ENCODE results near the gene RBPJ. TPM values are rescaled to one million over a fixed set of nuclear protein-coding genes. Genes with fewer than 3 reads are reported as not detected.

Gene RBPJ
- total and polyA plus RNA-seq, 2 experiments from 2014 or later = 73.7 to 74.5 TPM

GRCh38 chr4:26406346-26406975 lies 85.6 kb downstream of the RBPJ start:
- no peak overlapping the region for H2AFZ ChIP-seq
- no peaks in the 10 kb centered on the region for H3K9me2 ChIP-seq (replicated peaks; ENCODE audit: insufficient read depth)
- TF ChIP-seq EZH2 (IDR thresholded peaks at IDR 0.05; ENCODE audit: borderline replicate concordance) = no peak
- no peak for TF ChIP-seq EZH2phosphoT487 (IDR thresholded peaks at IDR 0.05; ENCODE audit: low read depth, severe bottlenecking, unreplicated experiment)
- H3K4me2 ChIP-seq = no peak overlapping the region
- no peaks in the 10 kb centered on the region for H3K27me3 ChIP-seq
- H3K36me3 ChIP-seq (replicated peaks; ENCODE audit: insufficient read depth, low read depth) = no peaks in the 10 kb centered on the region
- H4K20me1 ChIP-seq (ENCODE audit: insufficient read depth, poor library complexity, severe bottlenecking) = no peaks in the 10 kb centered on the region
- H3K4me3 ChIP-seq = no peak overlapping the region
- peaks cover 15% of the 10 kb centered on the region for H3K79me2 ChIP-seq
- H3K27ac ChIP-seq = peak overlapping the region; percentile 71
- H3K9me3 ChIP-seq (ENCODE audit: low read depth) = no peaks in the 10 kb centered on the region
- H3K4me1 ChIP-seq (ENCODE audit: insufficient read depth) = peaks cover 7% of the 10 kb centered on the region
- WGBS (ENCODE audit: low lambda C conversion rate, missing lambda C conversion rate) = 90% methylated on average over 4 of the region's 4 CpGs
- no peak for DNase-seq (ENCODE audit: low spot score)

- no peak for TF ChIP-seq EZH2 (IDR thresholded peaks at IDR 0.05; ENCODE audit: borderline replicate concordance)
- no peak for TF ChIP-seq EZH2phosphoT487 (IDR thresholded peaks at IDR 0.05; ENCODE audit: low read depth, severe bottlenecking, unreplicated experiment)
- TF ChIP-seq CTCF (IDR thresholded peaks at IDR 0.05; ENCODE audit: poor library complexity) = no peak
- H3K4me2 ChIP-seq = no peak overlapping the region
- peak overlapping the region; percentile 71 for H3K27ac ChIP-seq
- H3K4me3 ChIP-seq = no peak overlapping the region
- H3K9me3 ChIP-seq (ENCODE audit: low read depth) = no peaks in the 10 kb centered on the region
- peaks cover 13% of the 10 kb centered on the region for H3K79me2 ChIP-seq
- no peaks in the 10 kb centered on the region for H4K20me1 ChIP-seq (ENCODE audit: insufficient read depth, poor library complexity, severe bottlenecking)
- no peak for DNase-seq (ENCODE audit: low spot score)
- H3K9me2 ChIP-seq (replicated peaks; ENCODE audit: insufficient read depth) = no peaks in the 10 kb centered on the region
- H2AFZ ChIP-seq = no peak overlapping the region
- no peaks in the 10 kb centered on the region for H3K27me3 ChIP-seq
- H3K4me1 ChIP-seq (ENCODE audit: insufficient read depth) = peaks cover 7% of the 10 kb centered on the region
- no peaks in the 10 kb centered on the region for H3K36me3 ChIP-seq (replicated peaks; ENCODE audit: insufficient read depth, low read depth)
- 97% methylated on average over 1 of the region's 1 CpG for WGBS (ENCODE audit: low lambda C conversion rate, missing lambda C conversion rate)
Measured at GRCh38 chr4:26407476-26407875, 86.7 kb downstream of the RBPJ start.

- Histone ChIP-seq H3K9me2 (replicated peaks; ENCODE audit: insufficient read depth) (no peaks in the 10 kb centered on the region), H3K36me3 (replicated peaks; ENCODE audit: insufficient read depth, low read depth) (no peaks in the 10 kb centered on the region), H3K4me1 (ENCODE audit: insufficient read depth) (peaks cover 7% of the 10 kb centered on the region), H3K27ac (no peak overlapping the region), H3K27me3 (no peaks in the 10 kb centered on the region), H3K9me3 (ENCODE audit: low read depth) (no peaks in the 10 kb centered on the region), H4K20me1 (ENCODE audit: insufficient read depth, poor library complexity, severe bottlenecking) (no peaks in the 10 kb centered on the region), H3K4me3 (no peak overlapping the region), H3K79me2 (peaks cover 2% of the 10 kb centered on the region), H2AFZ (no peak overlapping the region), H3K4me2 (no peak overlapping the region)
- DNase-seq (ENCODE audit: low spot score) = peak; percentile 56
- no peak for TF ChIP-seq EZH2phosphoT487 (IDR thresholded peaks at IDR 0.05; ENCODE audit: low read depth, severe bottlenecking, unreplicated experiment)
- peak; percentile 79 for TF ChIP-seq CTCF (IDR thresholded peaks at IDR 0.05; ENCODE audit: poor library complexity)
- no peak for TF ChIP-seq EZH2 (IDR thresholded peaks at IDR 0.05; ENCODE audit: borderline replicate concordance)
- WGBS (ENCODE audit: low lambda C conversion rate, missing lambda C conversion rate) = 10% methylated on average over 2 of the region's 2 CpGs
Measured at GRCh38 chr4:26410385-26411293, 89.8 kb downstream of the RBPJ start.
